Measurements from ENCODE around the gene MPO. TPM values are rescaled to one million over a fixed set of nuclear protein-coding genes. Genes with fewer than 3 reads are reported as not detected.

MPO gene
- total RNA-seq, 4 donors from 2014 or later = 0.19 to 0.84 TPM; not detected in 2

GRCh38 chr17:58246781-58247180 lies 34.0 kb downstream of the MPO start:
- TF ChIP-seq CTCF (IDR thresholded peaks at IDR 0.05) = no peak
- ATAC-seq (ENCODE audit: low FRiP score) (no peak), DNase-seq (ENCODE audit: low spot score) (no peak)

GRCh38 chr17:58246104-58246740 lies 34.5 kb downstream of the MPO start:
- ATAC-seq (ENCODE audit: low FRiP score) (no peak), DNase-seq (ENCODE audit: low spot score) (no peak)

GRCh38 chr17:58245428-58246103 lies 35.2 kb downstream of the MPO start:
- no peak for DNase-seq (ENCODE audit: low spot score)
- ATAC-seq (ENCODE audit: low FRiP score) = no peak
- TF ChIP-seq CTCF (IDR thresholded peaks at IDR 0.05) = no peak

More at GRCh38 chr17:58246104-58246740, 34.5 kb downstream of the MPO start:
- no peak for TF ChIP-seq CTCF (IDR thresholded peaks at IDR 0.05)

GRCh38 chr17:58244963-58245362 lies 35.8 kb downstream of the MPO start:
- no peak for ATAC-seq (ENCODE audit: low FRiP score)
- no peak for DNase-seq (ENCODE audit: low spot score)
- no peak for TF ChIP-seq CTCF (IDR thresholded peaks at IDR 0.05)

GRCh38 chr17:58242171-58242784 lies 38.5 kb downstream of the MPO start:
- no peak for TF ChIP-seq CTCF (IDR thresholded peaks at IDR 0.05)
- DNase-seq (ENCODE audit: low spot score) (no peak), ATAC-seq (ENCODE audit: low FRiP score) (no peak)

GRCh38 chr17:58239987-58240386 lies 40.7 kb downstream of the MPO start:
- TF ChIP-seq CTCF (IDR thresholded peaks at IDR 0.05) = no peak
- DNase-seq (ENCODE audit: low spot score) (no peak), ATAC-seq (ENCODE audit: low FRiP score) (no peak)
